Measurements from ENCODE around the gene C10orf90.

C10orf90 gene

DNA sequence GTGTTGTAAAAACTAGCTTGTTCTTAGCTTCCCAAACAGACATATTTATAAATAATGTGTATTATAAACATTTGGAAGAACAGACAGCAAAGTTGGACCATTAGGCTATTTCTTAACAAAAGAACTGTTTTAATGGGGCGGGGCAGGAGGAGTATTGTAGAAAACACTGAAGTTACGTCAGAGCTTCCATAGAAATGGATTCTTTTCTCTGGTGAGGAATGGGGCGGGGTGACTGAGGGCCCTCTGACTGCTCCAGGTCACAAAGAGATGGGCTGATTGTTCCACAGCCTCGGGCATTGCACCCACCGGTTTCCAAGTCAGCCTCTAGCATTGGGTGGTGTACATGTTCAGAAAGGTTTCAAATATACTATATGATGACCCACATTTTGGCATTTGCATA lies 245.5 kb downstream of the C10orf90 start:
- TF ChIP-seq, protein P1, sequence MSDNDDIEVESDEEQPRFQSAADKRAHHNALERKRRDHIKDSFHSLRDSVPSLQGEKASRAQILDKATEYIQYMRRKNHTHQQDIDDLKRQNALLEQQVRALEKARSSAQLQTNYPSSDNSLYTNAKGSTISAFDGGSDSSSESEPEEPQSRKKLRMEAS (IDR thresholded peaks at IDR 0.05): no peak
- TF ChIP-seq EGR1 (IDR thresholded peaks at IDR 0.05) (no peak), TAF1 (IDR thresholded peaks at IDR 0.05; ENCODE audit: low read depth) (no peak), RAD21 (IDR thresholded peaks at IDR 0.05; ENCODE audit: low read depth) (no peak), CEBPB (IDR thresholded peaks at IDR 0.05) (no peak)

DNA sequence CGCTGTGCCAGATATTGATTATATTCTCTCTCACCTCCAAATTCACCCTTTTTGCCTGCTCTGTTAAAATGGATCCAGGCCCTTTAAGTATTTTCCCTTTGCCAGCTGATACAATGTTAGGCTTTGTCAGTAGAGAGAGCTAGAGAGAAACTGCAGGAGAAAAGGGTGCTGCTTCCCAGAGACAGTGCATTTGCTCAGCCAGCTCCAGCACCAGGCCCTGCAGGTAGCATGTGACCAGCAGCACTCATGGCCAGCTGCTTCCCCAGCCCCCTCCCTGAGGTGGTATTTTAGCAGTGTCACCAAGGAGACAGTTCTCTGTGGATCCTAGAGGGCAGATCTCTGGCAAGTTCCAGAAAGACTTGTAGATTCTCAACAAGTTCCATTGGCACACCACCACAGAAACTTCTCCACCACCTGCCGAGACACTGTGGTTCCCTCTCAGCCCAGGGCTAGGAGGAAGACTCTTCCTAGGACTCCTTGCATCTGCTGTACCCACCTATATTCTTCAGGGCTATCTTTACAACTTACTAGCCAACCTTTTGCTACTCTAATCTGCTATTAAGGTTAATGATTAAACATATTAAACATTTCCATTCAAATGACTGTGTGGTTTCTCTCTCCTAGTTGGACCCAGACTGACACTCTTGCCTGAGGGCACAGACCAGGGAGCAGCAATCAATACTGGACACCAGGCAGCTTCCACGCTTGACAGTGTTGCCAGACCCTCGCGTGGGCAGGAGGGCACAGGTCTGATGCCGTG lies 246.6 kb downstream of the C10orf90 start:
- TF ChIP-seq TCF12 (IDR thresholded peaks at IDR 0.05; ENCODE audit: low read depth) (no peak), EGR1 (IDR thresholded peaks at IDR 0.05) (no peak), EP300 (IDR thresholded peaks at IDR 0.05; ENCODE audit: borderline replicate concordance) (no peak), ZBTB7A (IDR thresholded peaks at IDR 0.05; ENCODE audit: low read depth) (no peak), YY1 (IDR thresholded peaks at IDR 0.05; ENCODE audit: low read depth) (no peak), CREB1 (IDR thresholded peaks at IDR 0.05; ENCODE audit: low read depth) (no peak), NFIC (IDR thresholded peaks at IDR 0.05) (no peak), FOXM1 (IDR thresholded peaks at IDR 0.05; ENCODE audit: borderline replicate concordance, low read depth) (no peak), TAF1 (IDR thresholded peaks at IDR 0.05; ENCODE audit: low read depth) (no peak), TEAD4 (IDR thresholded peaks at IDR 0.05) (no peak)
- TF ChIP-seq, protein P1 (IDR thresholded peaks at IDR 0.05): no peak
- TF ChIP-seq, protein P2, sequence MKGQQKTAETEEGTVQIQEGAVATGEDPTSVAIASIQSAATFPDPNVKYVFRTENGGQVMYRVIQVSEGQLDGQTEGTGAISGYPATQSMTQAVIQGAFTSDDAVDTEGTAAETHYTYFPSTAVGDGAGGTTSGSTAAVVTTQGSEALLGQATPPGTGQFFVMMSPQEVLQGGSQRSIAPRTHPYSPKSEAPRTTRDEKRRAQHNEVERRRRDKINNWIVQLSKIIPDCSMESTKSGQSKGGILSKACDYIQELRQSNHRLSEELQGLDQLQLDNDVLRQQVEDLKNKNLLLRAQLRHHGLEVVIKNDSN (IDR thresholded peaks at IDR 0.05): no peak
- TF ChIP-seq, protein P3, sequence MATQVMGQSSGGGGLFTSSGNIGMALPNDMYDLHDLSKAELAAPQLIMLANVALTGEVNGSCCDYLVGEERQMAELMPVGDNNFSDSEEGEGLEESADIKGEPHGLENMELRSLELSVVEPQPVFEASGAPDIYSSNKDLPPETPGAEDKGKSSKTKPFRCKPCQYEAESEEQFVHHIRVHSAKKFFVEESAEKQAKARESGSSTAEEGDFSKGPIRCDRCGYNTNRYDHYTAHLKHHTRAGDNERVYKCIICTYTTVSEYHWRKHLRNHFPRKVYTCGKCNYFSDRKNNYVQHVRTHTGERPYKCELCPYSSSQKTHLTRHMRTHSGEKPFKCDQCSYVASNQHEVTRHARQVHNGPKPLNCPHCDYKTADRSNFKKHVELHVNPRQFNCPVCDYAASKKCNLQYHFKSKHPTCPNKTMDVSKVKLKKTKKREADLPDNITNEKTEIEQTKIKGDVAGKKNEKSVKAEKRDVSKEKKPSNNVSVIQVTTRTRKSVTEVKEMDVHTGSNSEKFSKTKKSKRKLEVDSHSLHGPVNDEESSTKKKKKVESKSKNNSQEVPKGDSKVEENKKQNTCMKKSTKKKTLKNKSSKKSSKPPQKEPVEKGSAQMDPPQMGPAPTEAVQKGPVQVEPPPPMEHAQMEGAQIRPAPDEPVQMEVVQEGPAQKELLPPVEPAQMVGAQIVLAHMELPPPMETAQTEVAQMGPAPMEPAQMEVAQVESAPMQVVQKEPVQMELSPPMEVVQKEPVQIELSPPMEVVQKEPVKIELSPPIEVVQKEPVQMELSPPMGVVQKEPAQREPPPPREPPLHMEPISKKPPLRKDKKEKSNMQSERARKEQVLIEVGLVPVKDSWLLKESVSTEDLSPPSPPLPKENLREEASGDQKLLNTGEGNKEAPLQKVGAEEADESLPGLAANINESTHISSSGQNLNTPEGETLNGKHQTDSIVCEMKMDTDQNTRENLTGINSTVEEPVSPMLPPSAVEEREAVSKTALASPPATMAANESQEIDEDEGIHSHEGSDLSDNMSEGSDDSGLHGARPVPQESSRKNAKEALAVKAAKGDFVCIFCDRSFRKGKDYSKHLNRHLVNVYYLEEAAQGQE (IDR thresholded peaks at IDR 0.05; ENCODE audit: low read depth): no peak

DNA sequence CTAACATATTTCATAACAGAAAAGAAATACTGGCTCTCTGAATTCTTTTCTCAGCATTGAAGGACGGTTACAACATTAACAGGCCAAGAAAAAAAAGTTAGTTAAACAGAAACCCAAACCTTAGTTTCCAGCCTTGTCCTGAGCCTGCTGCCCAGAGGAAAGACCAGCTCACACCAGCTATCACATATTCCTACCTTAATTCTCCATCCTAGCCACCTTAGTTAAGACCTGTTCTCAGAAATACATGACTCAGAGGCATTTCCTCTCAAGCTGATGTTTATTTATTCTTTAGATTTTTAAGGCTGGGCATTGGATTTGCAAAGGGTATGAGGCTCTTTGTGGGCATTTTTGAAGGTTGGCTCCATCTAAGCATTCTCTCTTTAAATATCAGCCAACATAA lies 247.9 kb downstream of the C10orf90 start:
- no peak for TF ChIP-seq YY1 (IDR thresholded peaks at IDR 0.05; ENCODE audit: low read depth)
- TF ChIP-seq, protein P1 (IDR thresholded peaks at IDR 0.05): no peak
- TF ChIP-seq, protein P2 (IDR thresholded peaks at IDR 0.05): no peak
- no peak for TF ChIP-seq RAD21 (IDR thresholded peaks at IDR 0.05; ENCODE audit: low read depth)
- TF ChIP-seq NFIC (IDR thresholded peaks at IDR 0.05): no peak
- no peak for TF ChIP-seq CEBPB (IDR thresholded peaks at IDR 0.05)
- TF ChIP-seq CREB1 (IDR thresholded peaks at IDR 0.05; ENCODE audit: low read depth): no peak
- TF ChIP-seq EGR1 (IDR thresholded peaks at IDR 0.05): no peak
- no peak for TF ChIP-seq FOXM1 (IDR thresholded peaks at IDR 0.05; ENCODE audit: borderline replicate concordance, low read depth)
- TF ChIP-seq TAF1 (IDR thresholded peaks at IDR 0.05; ENCODE audit: low read depth): no peak

DNA sequence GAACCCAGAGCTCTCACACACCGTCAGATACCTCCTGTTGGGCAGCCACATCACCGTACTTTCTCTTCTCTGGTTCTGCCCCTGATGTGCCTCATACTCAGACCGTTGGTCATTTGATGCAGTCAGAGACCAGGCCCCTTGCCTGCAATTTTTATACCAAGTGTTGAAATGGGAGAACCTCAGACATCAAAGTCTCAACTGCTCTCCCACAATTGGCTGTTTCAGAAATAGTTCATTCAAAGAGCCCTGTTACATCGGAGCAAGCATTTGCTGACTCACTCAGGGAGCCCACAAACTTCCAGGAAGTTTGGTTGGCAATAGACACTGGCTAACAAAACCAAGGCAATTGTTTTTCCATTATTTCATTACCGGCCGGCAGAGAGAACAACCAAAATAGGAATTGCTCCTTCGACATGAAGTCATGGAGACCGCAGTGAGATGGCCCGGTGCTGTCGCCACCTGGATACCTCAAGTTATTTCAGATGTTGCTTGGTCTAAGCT lies 248.7 kb downstream of the C10orf90 start:
- TF ChIP-seq NFIC (IDR thresholded peaks at IDR 0.05) (no peak), CREB1 (IDR thresholded peaks at IDR 0.05; ENCODE audit: low read depth) (no peak), ZBTB7A (IDR thresholded peaks at IDR 0.05; ENCODE audit: low read depth) (no peak), YY1 (IDR thresholded peaks at IDR 0.05; ENCODE audit: low read depth) (no peak), FOXM1 (IDR thresholded peaks at IDR 0.05; ENCODE audit: borderline replicate concordance, low read depth) (no peak), RAD21 (IDR thresholded peaks at IDR 0.05; ENCODE audit: low read depth) (no peak), EGR1 (IDR thresholded peaks at IDR 0.05) (no peak), CEBPB (IDR thresholded peaks at IDR 0.05) (no peak), TEAD4 (IDR thresholded peaks at IDR 0.05) (no peak), TAF1 (IDR thresholded peaks at IDR 0.05; ENCODE audit: low read depth) (no peak), EP300 (IDR thresholded peaks at IDR 0.05; ENCODE audit: borderline replicate concordance) (no peak), TCF12 (IDR thresholded peaks at IDR 0.05; ENCODE audit: low read depth) (no peak)
- TF ChIP-seq, protein P2 (IDR thresholded peaks at IDR 0.05): no peak
- TF ChIP-seq, protein P3 (IDR thresholded peaks at IDR 0.05; ENCODE audit: low read depth): no peak
- TF ChIP-seq, protein P1 (IDR thresholded peaks at IDR 0.05): no peak

All from Ishikawa (cell line).